Measurements from ENCODE around the gene NTM. TPM values are rescaled to one million over a fixed set of nuclear protein-coding genes. Genes with fewer than 3 reads are reported as not detected.

Gene NTM
- total RNA-seq, 1 experiment from 2014 or later = 8.6 TPM

- no peaks in the 10 kb centered on the region for H3K27me3 ChIP-seq (replicated peaks; ENCODE audit: insufficient read depth, low read depth, low read length, poor library complexity)
- no peaks in the 10 kb centered on the region for H3K9me3 ChIP-seq (ENCODE audit: low read depth, low read length, poor library complexity, severe bottlenecking)
- TF ChIP-seq, protein P1, sequence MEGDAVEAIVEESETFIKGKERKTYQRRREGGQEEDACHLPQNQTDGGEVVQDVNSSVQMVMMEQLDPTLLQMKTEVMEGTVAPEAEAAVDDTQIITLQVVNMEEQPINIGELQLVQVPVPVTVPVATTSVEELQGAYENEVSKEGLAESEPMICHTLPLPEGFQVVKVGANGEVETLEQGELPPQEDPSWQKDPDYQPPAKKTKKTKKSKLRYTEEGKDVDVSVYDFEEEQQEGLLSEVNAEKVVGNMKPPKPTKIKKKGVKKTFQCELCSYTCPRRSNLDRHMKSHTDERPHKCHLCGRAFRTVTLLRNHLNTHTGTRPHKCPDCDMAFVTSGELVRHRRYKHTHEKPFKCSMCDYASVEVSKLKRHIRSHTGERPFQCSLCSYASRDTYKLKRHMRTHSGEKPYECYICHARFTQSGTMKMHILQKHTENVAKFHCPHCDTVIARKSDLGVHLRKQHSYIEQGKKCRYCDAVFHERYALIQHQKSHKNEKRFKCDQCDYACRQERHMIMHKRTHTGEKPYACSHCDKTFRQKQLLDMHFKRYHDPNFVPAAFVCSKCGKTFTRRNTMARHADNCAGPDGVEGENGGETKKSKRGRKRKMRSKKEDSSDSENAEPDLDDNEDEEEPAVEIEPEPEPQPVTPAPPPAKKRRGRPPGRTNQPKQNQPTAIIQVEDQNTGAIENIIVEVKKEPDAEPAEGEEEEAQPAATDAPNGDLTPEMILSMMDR (conservative IDR thresholded peaks at IDR 0.05; ENCODE audit: low read depth, low read length) = no peak
- TF ChIP-seq EZH2 (IDR thresholded peaks at IDR 0.05; ENCODE audit: borderline replicate concordance, low read depth, low read length, poor library complexity, severe bottlenecking) = no peak
- H3K4me1 ChIP-seq (ENCODE audit: insufficient read depth, low read length, poor library complexity, severe bottlenecking) = peaks cover 74% of the 10 kb centered on the region
- BruUV-seq (replicated peaks) = no TSS peak
- POLR2A ChIA-PET (ENCODE audit: low non-redundant PET) = no interaction called here
- H3K27ac ChIP-seq (ENCODE audit: low read depth, low read length, poor library complexity, severe bottlenecking) = peak overlapping the region; percentile 70
- CTCF ChIA-PET = no interaction called here
- no peaks in the 10 kb centered on the region for H3K36me3 ChIP-seq (ENCODE audit: insufficient read depth, low read length, poor library complexity, severe bottlenecking)
- no peak for DNase-seq (ENCODE audit: low spot score)
- H3K4me3 ChIP-seq (ENCODE audit: low read depth, low read length, poor library complexity, severe bottlenecking) = peak overlapping the region; percentile 62
- intact Hi-C loops (cut with micrococcal nuclease; ENCODE audit: unreplicated experiment) = loop anchor here (2.0 to 5.0 kb wide), 2 partner anchors 163 to 212 kb away; no protein-coding TSS in a partner anchor
Observed at GRCh38 chr11:131909426-131910177, 539.2 kb downstream of the NTM start.

DNA sequence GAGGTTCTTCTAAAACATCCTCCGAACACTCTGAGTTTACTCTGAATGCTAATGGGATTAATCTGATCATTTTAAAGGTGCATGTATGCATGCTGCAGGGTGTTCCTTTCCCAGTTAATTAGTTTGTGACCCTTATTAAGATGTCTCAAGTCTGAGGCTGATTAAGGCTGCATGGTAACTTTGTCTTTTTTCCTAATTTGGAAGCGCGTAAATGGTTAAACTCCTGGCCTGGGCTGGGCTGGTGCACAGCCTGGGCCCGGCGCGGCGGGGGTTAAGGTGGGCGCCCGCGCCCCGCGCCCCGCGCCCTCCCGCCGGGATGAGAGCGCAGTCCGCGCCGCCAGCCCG is 539.7 kb downstream of the NTM start:
- TF ChIP-seq, protein P1 (conservative IDR thresholded peaks at IDR 0.05; ENCODE audit: low read depth, low read length) = no peak
- TF ChIP-seq EZH2 (IDR thresholded peaks at IDR 0.05; ENCODE audit: borderline replicate concordance, low read depth, low read length, poor library complexity, severe bottlenecking) = no peak
- intact Hi-C loops (cut with micrococcal nuclease; ENCODE audit: unreplicated experiment) = loop anchor here (5.0 kb wide), 1 partner anchor 213 kb away; no protein-coding TSS in a partner anchor
- peaks cover 74% of the 10 kb centered on the region for H3K4me1 ChIP-seq (ENCODE audit: insufficient read depth, low read length, poor library complexity, severe bottlenecking)
- no peak for DNase-seq (ENCODE audit: low spot score)
- BruUV-seq (replicated peaks) = no TSS peak
- ChIA-PET POLR2A (ENCODE audit: low non-redundant PET) (no interaction called here), CTCF (interaction anchor here (2.1 kb wide), 1 partner anchor 42 kb away, joined by 16 read pairs; no protein-coding TSS in a partner anchor)
- H3K4me3 ChIP-seq (ENCODE audit: low read depth, low read length, poor library complexity, severe bottlenecking) = peak overlapping the region; percentile 62
- H3K27me3 ChIP-seq (replicated peaks; ENCODE audit: insufficient read depth, low read depth, low read length, poor library complexity) = no peaks in the 10 kb centered on the region
- H3K9me3 ChIP-seq (ENCODE audit: low read depth, low read length, poor library complexity, severe bottlenecking) = no peaks in the 10 kb centered on the region
- H3K36me3 ChIP-seq (ENCODE audit: insufficient read depth, low read length, poor library complexity, severe bottlenecking) = no peaks in the 10 kb centered on the region
- peak overlapping the region; percentile 70 for H3K27ac ChIP-seq (ENCODE audit: low read depth, low read length, poor library complexity, severe bottlenecking)

DNA sequence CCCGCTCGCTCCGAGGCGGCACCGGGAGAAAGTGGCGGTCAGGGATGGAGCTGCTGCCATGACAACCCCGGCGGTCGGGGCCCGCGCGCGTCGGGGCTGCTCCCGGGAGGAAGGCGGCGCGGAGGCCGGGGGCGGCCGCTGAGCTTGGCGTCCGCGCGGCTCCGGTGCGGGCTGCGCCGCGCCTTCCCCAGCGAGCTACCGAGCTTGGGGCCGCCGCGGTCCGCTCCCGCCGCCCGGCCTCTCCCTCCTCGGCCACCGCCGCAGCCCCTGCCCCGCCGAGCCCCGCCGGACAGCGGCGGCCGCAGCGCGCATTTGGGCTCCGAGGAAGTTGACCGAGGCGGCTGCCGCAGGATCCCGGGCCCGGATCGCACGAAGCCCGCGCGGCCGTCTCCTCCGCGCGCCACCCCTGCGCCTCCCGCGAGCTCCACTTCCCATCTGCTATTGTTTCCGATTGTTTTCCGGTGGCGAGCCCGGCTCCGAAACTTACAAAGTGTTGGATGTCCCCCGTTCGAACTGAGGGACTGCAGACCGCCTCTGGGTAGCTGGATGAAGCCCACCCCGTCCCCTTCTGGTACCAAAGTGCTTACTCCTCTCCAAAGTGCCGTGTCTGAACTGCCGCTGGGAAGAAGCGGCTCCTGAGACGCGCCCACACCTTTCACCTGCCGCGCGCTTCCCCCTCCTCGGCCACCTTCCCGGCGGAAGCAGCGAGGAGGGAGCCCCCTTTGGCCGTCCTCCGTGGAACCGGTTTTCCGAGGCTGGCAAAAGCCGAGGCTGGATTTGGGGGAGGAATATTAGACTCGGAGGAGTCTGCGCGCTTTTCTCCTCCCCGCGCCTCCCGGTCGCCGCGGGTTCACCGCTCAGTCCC is 540.3 kb downstream of the NTM start:
- Histone ChIP-seq H3K27ac (ENCODE audit: low read depth, low read length, poor library complexity, severe bottlenecking) (peak overlapping the region; percentile 91), H3K27me3 (replicated peaks; ENCODE audit: insufficient read depth, low read depth, low read length, poor library complexity) (no peaks in the 10 kb centered on the region), H3K9me3 (ENCODE audit: low read depth, low read length, poor library complexity, severe bottlenecking) (no peaks in the 10 kb centered on the region), H3K4me3 (ENCODE audit: low read depth, low read length, poor library complexity, severe bottlenecking) (peak overlapping the region; percentile 62), H3K36me3 (ENCODE audit: insufficient read depth, low read length, poor library complexity, severe bottlenecking) (no peaks in the 10 kb centered on the region), H3K4me1 (ENCODE audit: insufficient read depth, low read length, poor library complexity, severe bottlenecking) (peaks cover 71% of the 10 kb centered on the region)
- CTCF ChIA-PET = interaction anchor here (0.9 to 2.1 kb wide), 4 partner anchors 43 to 223 kb away, joined by 5 to 16 read pairs (median 8); no protein-coding TSS in a partner anchor
- intact Hi-C loops (cut with micrococcal nuclease; ENCODE audit: unreplicated experiment) = loop anchor here (5.0 kb wide), 1 partner anchor 213 kb away; no protein-coding TSS in a partner anchor
- DNase-seq (ENCODE audit: low spot score) = peak; percentile 56
- POLR2A ChIA-PET (ENCODE audit: low non-redundant PET) = no interaction called here
- TF ChIP-seq EZH2 (IDR thresholded peaks at IDR 0.05; ENCODE audit: borderline replicate concordance, low read depth, low read length, poor library complexity, severe bottlenecking) = no peak
- TF ChIP-seq, protein P1 (conservative IDR thresholded peaks at IDR 0.05; ENCODE audit: low read depth, low read length) = no peak
- BruUV-seq (replicated peaks) = TSS peak; percentile 28
